ENCODE measurements around the gene TRA2B. TPM values are rescaled to one million over a fixed set of nuclear protein-coding genes. Genes with fewer than 3 reads are reported as not detected.

Gene TRA2B
- polyA plus RNA-seq, 4 donors = 268 to 301 (median 285) TPM

GRCh38 chr3:185881926-185882325 is 55.9 kb downstream of the TRA2B start:
- no peak for DNase-seq (ENCODE audit: low read depth in 4 of 4, low spot score in 2 of 4)

GRCh38 chr3:185880600-185880999 is 57.2 kb downstream of the TRA2B start:
- DNase-seq (ENCODE audit: low read depth in 4 of 4, low spot score in 2 of 4) = no peak

GRCh38 chr3:185878920-185879319 is 58.9 kb downstream of the TRA2B start:
- no peak for DNase-seq (ENCODE audit: low read depth in 4 of 4, low spot score in 2 of 4)

- no peak for DNase-seq (ENCODE audit: low read depth in 4 of 4, low spot score in 2 of 4)
Observed at GRCh38 chr3:185874119-185874518, 63.7 kb downstream of the TRA2B start.

DNA sequence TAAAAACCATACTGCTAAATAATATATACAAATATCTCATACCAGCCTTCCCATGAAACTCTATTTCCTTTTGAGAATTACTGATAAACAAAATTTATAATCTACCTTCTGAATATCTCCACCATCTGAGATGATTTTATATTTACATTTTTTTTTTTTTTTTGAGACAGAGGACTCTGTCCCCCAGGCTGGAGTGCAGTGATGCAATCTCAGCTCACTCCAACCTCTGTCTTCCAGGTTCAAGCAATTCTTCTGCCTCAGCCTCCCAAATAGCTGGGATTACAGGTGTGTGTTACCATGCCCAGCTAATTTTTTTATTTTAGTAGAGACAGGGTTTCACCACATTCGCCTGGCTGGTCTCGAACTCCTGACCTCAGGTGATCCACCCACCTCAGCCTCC is 70.2 kb downstream of the TRA2B start:
- no peak for DNase-seq (ENCODE audit: low read depth in 4 of 4, low spot score in 2 of 4)

- no peak for DNase-seq (ENCODE audit: low read depth in 4 of 4, low spot score in 2 of 4)
Observed at GRCh38 chr3:185866995-185867394, 70.8 kb downstream of the TRA2B start.

DNA sequence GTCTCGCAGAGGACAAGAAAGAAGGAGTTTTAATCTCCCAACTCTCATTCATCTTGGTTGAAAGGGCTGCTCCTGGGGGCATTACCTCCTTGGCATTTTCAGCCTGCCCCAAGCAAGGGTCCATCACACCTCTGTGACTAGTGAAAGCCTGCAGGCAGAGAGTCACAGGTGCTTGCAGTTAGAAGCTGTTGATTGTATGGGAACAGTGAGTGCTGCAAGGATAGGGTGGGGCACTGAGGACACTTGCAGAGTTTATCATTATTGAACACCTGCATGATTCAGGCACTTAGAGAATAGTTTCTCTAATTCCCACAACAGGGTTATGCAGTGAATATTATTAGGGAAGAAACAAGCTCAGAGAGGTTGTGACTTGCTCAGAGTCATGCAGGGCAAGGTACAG is 71.3 kb downstream of the TRA2B start:
- DNase-seq (ENCODE audit: low read depth in 4 of 4, low spot score in 2 of 4) = no peak

Other genes starting within 250 kb of the TRA2B start
- gene IGF2BP2, start 113.0 kb downstream of the TRA2B start, polyA plus RNA-seq (ENCODE audit: insufficient read length in 4 of 4) = 100 to 1,000 TPM in 2 of 4 donors, 10 to 100 TPM in 2; 78.3 to 123 (median 103) TPM
- 10 to 100 TPM; 23.5 to 33.5 (median 29.2) TPM for gene ETV5, start 171.1 kb upstream of the TRA2B start, polyA plus RNA-seq (ENCODE audit: insufficient read length in 4 of 4)

All from left renal cortex interstitium (tissue), 4 donors.